A673 (cell line): ENCODE results near the gene CFAP100.

ENCODE experiments used
- EZH2 ChIP-seq: fragments of 200-600 bp; sonication (generic); IDR thresholded peaks from 2 replicates; pipeline ENCODE4 v1.6.1; 2017; ENCODE audit warnings: borderline replicate concordance, low read depth, mild to moderate bottlenecking, mixed read lengths, antibody characterized with exemption, low read length; ENCODE audit not compliant: poor library complexity, severe bottlenecking
- TF ChIP-seq, protein P1 (sequence below): fragments of 300-800, 200-600 bp; sonication (generic); conservative IDR thresholded peaks from 2 replicates; pipeline ENCODE4 v1.5.1; 2017; ENCODE audit warnings: low read depth, mild to moderate bottlenecking, antibody characterized with exemption, low read length, moderate library complexity, mixed read lengths

GRCh38 chr3:126434264-126434590 is 39.5 kb downstream of the CFAP100 start:
- no peak for TF ChIP-seq EZH2
- TF ChIP-seq, protein P1, sequence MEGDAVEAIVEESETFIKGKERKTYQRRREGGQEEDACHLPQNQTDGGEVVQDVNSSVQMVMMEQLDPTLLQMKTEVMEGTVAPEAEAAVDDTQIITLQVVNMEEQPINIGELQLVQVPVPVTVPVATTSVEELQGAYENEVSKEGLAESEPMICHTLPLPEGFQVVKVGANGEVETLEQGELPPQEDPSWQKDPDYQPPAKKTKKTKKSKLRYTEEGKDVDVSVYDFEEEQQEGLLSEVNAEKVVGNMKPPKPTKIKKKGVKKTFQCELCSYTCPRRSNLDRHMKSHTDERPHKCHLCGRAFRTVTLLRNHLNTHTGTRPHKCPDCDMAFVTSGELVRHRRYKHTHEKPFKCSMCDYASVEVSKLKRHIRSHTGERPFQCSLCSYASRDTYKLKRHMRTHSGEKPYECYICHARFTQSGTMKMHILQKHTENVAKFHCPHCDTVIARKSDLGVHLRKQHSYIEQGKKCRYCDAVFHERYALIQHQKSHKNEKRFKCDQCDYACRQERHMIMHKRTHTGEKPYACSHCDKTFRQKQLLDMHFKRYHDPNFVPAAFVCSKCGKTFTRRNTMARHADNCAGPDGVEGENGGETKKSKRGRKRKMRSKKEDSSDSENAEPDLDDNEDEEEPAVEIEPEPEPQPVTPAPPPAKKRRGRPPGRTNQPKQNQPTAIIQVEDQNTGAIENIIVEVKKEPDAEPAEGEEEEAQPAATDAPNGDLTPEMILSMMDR: no peak
